Measurements from ENCODE around the gene GALNT2.

Gene GALNT2

GRCh38 chr1:230132758-230133157 is 65.7 kb downstream of the GALNT2 start:
- Histone ChIP-seq H3K9me3 (ENCODE audit: control insufficient read depth, insufficient read depth, low read length) (no peaks in the 10 kb centered on the region), H3K36me3 (ENCODE audit: control insufficient read depth, insufficient read depth, low read length) (no peaks in the 10 kb centered on the region), H3K27me3 (ENCODE audit: control insufficient read depth, insufficient read depth, low read length) (no peaks in the 10 kb centered on the region), H3K4me1 (ENCODE audit: control insufficient read depth, insufficient read depth, low read length) (peaks cover 3% of the 10 kb centered on the region; the same call in 1 of the 2 replicates), H3K4me3 (ENCODE audit: low read depth, low read length) (no peak overlapping the region), H3K27ac (ENCODE audit: low read depth, low read length) (no peak overlapping the region), H3K9ac (ENCODE audit: low read depth, low read length) (no peak overlapping the region)

- no peak overlapping the region for H3K9ac ChIP-seq (ENCODE audit: low read depth, low read length)
- H3K4me1 ChIP-seq (ENCODE audit: control insufficient read depth, insufficient read depth, low read length) = peaks cover 15% of the 10 kb centered on the region
- H3K4me3 ChIP-seq (ENCODE audit: low read depth, low read length) = no peak overlapping the region
- no peaks in the 10 kb centered on the region for H3K9me3 ChIP-seq (ENCODE audit: control insufficient read depth, insufficient read depth, low read length)
- H3K27me3 ChIP-seq (ENCODE audit: control insufficient read depth, insufficient read depth, low read length) = no peaks in the 10 kb centered on the region
- H3K36me3 ChIP-seq (ENCODE audit: control insufficient read depth, insufficient read depth, low read length) = no peaks in the 10 kb centered on the region
- H3K27ac ChIP-seq (ENCODE audit: low read depth, low read length) = no peak overlapping the region
Observed at GRCh38 chr1:230135726-230136125, 68.7 kb downstream of the GALNT2 start.

- H3K36me3 ChIP-seq (ENCODE audit: control insufficient read depth, insufficient read depth, low read length) = no peaks in the 10 kb centered on the region
- H3K4me3 ChIP-seq (ENCODE audit: low read depth, low read length) = no peak overlapping the region
- H3K9me3 ChIP-seq (ENCODE audit: control insufficient read depth, insufficient read depth, low read length) = no peaks in the 10 kb centered on the region
- H3K9ac ChIP-seq (ENCODE audit: low read depth, low read length) = no peak overlapping the region
- H3K4me1 ChIP-seq (ENCODE audit: control insufficient read depth, insufficient read depth, low read length) = peaks cover 22% of the 10 kb centered on the region
- H3K27ac ChIP-seq (ENCODE audit: low read depth, low read length) = no peak overlapping the region
- H3K27me3 ChIP-seq (ENCODE audit: control insufficient read depth, insufficient read depth, low read length) = no peaks in the 10 kb centered on the region
Observed at GRCh38 chr1:230136453-230137336, 69.7 kb downstream of the GALNT2 start.

- no peak overlapping the region for H3K9ac ChIP-seq (ENCODE audit: low read depth, low read length)
- H3K27ac ChIP-seq (ENCODE audit: low read depth, low read length) = no peak overlapping the region
- H3K36me3 ChIP-seq (ENCODE audit: control insufficient read depth, insufficient read depth, low read length) = no peaks in the 10 kb centered on the region
- no peaks in the 10 kb centered on the region for H3K27me3 ChIP-seq (ENCODE audit: control insufficient read depth, insufficient read depth, low read length)
- H3K9me3 ChIP-seq (ENCODE audit: control insufficient read depth, insufficient read depth, low read length) = no peaks in the 10 kb centered on the region
- H3K4me1 ChIP-seq (ENCODE audit: control insufficient read depth, insufficient read depth, low read length) = peaks cover 25% of the 10 kb centered on the region
- H3K4me3 ChIP-seq (ENCODE audit: low read depth, low read length) = no peak overlapping the region
Observed at GRCh38 chr1:230137337-230137815, 70.3 kb downstream of the GALNT2 start.

- H3K27me3 ChIP-seq (ENCODE audit: control insufficient read depth, insufficient read depth, low read length) = no peaks in the 10 kb centered on the region
- no peak overlapping the region for H3K9ac ChIP-seq (ENCODE audit: low read depth, low read length)
- no peaks in the 10 kb centered on the region for H3K9me3 ChIP-seq (ENCODE audit: control insufficient read depth, insufficient read depth, low read length)
- H3K27ac ChIP-seq (ENCODE audit: low read depth, low read length) = no peak overlapping the region
- H3K36me3 ChIP-seq (ENCODE audit: control insufficient read depth, insufficient read depth, low read length) = no peaks in the 10 kb centered on the region
- H3K4me3 ChIP-seq (ENCODE audit: low read depth, low read length) = no peak overlapping the region
- H3K4me1 ChIP-seq (ENCODE audit: control insufficient read depth, insufficient read depth, low read length) = peaks cover 27% of the 10 kb centered on the region
Observed at GRCh38 chr1:230138561-230139239, 71.7 kb downstream of the GALNT2 start.

- H3K4me1 ChIP-seq (ENCODE audit: control insufficient read depth, insufficient read depth, low read length) = peaks cover 25% of the 10 kb centered on the region
- H3K9ac ChIP-seq (ENCODE audit: low read depth, low read length) = no peak overlapping the region
- no peak overlapping the region for H3K4me3 ChIP-seq (ENCODE audit: low read depth, low read length)
- no peak overlapping the region for H3K27ac ChIP-seq (ENCODE audit: low read depth, low read length)
- no peaks in the 10 kb centered on the region for H3K9me3 ChIP-seq (ENCODE audit: control insufficient read depth, insufficient read depth, low read length)
- H3K36me3 ChIP-seq (ENCODE audit: control insufficient read depth, insufficient read depth, low read length) = no peaks in the 10 kb centered on the region
- H3K27me3 ChIP-seq (ENCODE audit: control insufficient read depth, insufficient read depth, low read length) = no peaks in the 10 kb centered on the region
Observed at GRCh38 chr1:230139315-230139714, 72.3 kb downstream of the GALNT2 start.

GRCh38 chr1:230139741-230140140 is 72.7 kb downstream of the GALNT2 start:
- H3K4me1 ChIP-seq (ENCODE audit: control insufficient read depth, insufficient read depth, low read length) = peaks cover 25% of the 10 kb centered on the region
- H3K36me3 ChIP-seq (ENCODE audit: control insufficient read depth, insufficient read depth, low read length) = no peaks in the 10 kb centered on the region
- H3K27ac ChIP-seq (ENCODE audit: low read depth, low read length) = no peak overlapping the region
- no peaks in the 10 kb centered on the region for H3K9me3 ChIP-seq (ENCODE audit: control insufficient read depth, insufficient read depth, low read length)
- no peaks in the 10 kb centered on the region for H3K27me3 ChIP-seq (ENCODE audit: control insufficient read depth, insufficient read depth, low read length)
- H3K9ac ChIP-seq (ENCODE audit: low read depth, low read length) = peak overlapping the region; percentile 21; the same call in 1 of the 2 replicates
- no peak overlapping the region for H3K4me3 ChIP-seq (ENCODE audit: low read depth, low read length)

GRCh38 chr1:230140221-230141020 is 73.4 kb downstream of the GALNT2 start:
- Histone ChIP-seq H3K27ac (ENCODE audit: low read depth, low read length) (no peak overlapping the region), H3K27me3 (ENCODE audit: control insufficient read depth, insufficient read depth, low read length) (no peaks in the 10 kb centered on the region), H3K4me1 (ENCODE audit: control insufficient read depth, insufficient read depth, low read length) (peaks cover 26% of the 10 kb centered on the region), H3K4me3 (ENCODE audit: low read depth, low read length) (no peak overlapping the region), H3K36me3 (ENCODE audit: control insufficient read depth, insufficient read depth, low read length) (no peaks in the 10 kb centered on the region), H3K9ac (ENCODE audit: low read depth, low read length) (peak overlapping the region; percentile 21), H3K9me3 (ENCODE audit: control insufficient read depth, insufficient read depth, low read length) (no peaks in the 10 kb centered on the region)

- no peaks in the 10 kb centered on the region for H3K27me3 ChIP-seq (ENCODE audit: control insufficient read depth, insufficient read depth, low read length)
- H3K9me3 ChIP-seq (ENCODE audit: control insufficient read depth, insufficient read depth, low read length) = no peaks in the 10 kb centered on the region
- no peaks in the 10 kb centered on the region for H3K36me3 ChIP-seq (ENCODE audit: control insufficient read depth, insufficient read depth, low read length)
- no peak overlapping the region for H3K4me3 ChIP-seq (ENCODE audit: low read depth, low read length)
- H3K27ac ChIP-seq (ENCODE audit: low read depth, low read length) = no peak overlapping the region
- peaks cover 33% of the 10 kb centered on the region for H3K4me1 ChIP-seq (ENCODE audit: control insufficient read depth, insufficient read depth, low read length)
- H3K9ac ChIP-seq (ENCODE audit: low read depth, low read length) = no peak overlapping the region
Observed at GRCh38 chr1:230141021-230141648, 74.1 kb downstream of the GALNT2 start.

- Histone ChIP-seq H3K36me3 (ENCODE audit: control insufficient read depth, insufficient read depth, low read length) (no peaks in the 10 kb centered on the region), H3K4me1 (ENCODE audit: control insufficient read depth, insufficient read depth, low read length) (peaks cover 36% of the 10 kb centered on the region), H3K27ac (ENCODE audit: low read depth, low read length) (peak overlapping the region; percentile 36), H3K9ac (ENCODE audit: low read depth, low read length) (no peak overlapping the region), H3K27me3 (ENCODE audit: control insufficient read depth, insufficient read depth, low read length) (no peaks in the 10 kb centered on the region), H3K4me3 (ENCODE audit: low read depth, low read length) (no peak overlapping the region), H3K9me3 (ENCODE audit: control insufficient read depth, insufficient read depth, low read length) (no peaks in the 10 kb centered on the region)
Observed at GRCh38 chr1:230141797-230142607, 75.0 kb downstream of the GALNT2 start.
